Right lobe of liver (tissue), 4 donors: ENCODE results near the gene INO80.

Experiments
- POLR2A ChIP-seq: fragments of 450-650 bp; IDR thresholded peaks from one replicate; pipeline ENCODE4 v1.6.1; 2017; ENCODE audit warnings: antibody characterized with exemption, mild to moderate bottlenecking
- TF ChIP-seq, protein P1 (sequence below), 4 donors: fragments of 200-600 bp in 3 of 4; fragments of 450-650 bp in 1 of 4; IDR thresholded peaks; one replicate each; pipeline versions ENCODE4 v1.5.1 to v1.8.0; 2016 to 2022; ENCODE audit warnings: antibody characterized with exemption in 4 of 4, mild to moderate bottlenecking in 2 of 4
- donor health status: DM: no; HTN: no; CAD: no.
- donor health status: DM: no; HTN: no; CAD: no.
- donor health status: DM: no; HTN: yes; CAD: no.

DNA sequence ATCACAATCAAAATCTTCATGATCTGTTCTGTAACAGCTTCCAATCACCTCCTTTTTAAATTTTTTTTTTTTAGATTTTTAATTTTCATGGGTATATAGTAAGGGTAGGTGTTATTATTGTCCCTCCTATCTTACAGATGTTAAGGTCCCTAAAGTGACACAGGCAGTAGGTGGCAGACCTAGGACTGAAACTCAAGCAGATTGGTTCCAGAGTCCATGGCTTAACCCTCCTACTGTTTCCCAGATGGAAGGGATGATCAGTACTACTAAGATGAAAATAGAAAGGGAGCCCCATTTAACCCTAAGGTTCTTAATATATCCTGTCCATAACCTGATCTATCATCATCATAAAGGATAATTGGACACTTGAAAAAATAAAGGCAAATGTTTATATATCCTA lies 105.7 kb downstream of the INO80 start:
- TF ChIP-seq, protein P1, sequence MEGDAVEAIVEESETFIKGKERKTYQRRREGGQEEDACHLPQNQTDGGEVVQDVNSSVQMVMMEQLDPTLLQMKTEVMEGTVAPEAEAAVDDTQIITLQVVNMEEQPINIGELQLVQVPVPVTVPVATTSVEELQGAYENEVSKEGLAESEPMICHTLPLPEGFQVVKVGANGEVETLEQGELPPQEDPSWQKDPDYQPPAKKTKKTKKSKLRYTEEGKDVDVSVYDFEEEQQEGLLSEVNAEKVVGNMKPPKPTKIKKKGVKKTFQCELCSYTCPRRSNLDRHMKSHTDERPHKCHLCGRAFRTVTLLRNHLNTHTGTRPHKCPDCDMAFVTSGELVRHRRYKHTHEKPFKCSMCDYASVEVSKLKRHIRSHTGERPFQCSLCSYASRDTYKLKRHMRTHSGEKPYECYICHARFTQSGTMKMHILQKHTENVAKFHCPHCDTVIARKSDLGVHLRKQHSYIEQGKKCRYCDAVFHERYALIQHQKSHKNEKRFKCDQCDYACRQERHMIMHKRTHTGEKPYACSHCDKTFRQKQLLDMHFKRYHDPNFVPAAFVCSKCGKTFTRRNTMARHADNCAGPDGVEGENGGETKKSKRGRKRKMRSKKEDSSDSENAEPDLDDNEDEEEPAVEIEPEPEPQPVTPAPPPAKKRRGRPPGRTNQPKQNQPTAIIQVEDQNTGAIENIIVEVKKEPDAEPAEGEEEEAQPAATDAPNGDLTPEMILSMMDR (IDR thresholded peaks at IDR 0.05): no peak
- no peak for TF ChIP-seq POLR2A
